Left ventricle myocardium superior (tissue), 1 donor: ENCODE measurements around the gene NDUFS7. TPM values are rescaled to one million over a fixed set of nuclear protein-coding genes. Genes with fewer than 3 reads are reported as not detected.

ENCODE experiments used
- ATAC-seq: fragments of 200-7000 bp; cut with Tn5 transposase; one replicate; pipeline ENCODE4 v1.9.1; 2020; ENCODE audit warnings: mild to moderate bottlenecking, moderate library complexity
- DNase-seq: peaks from one replicate; pipeline ENCODE4 v3.0.0-alpha.2; 2020
- intact Hi-C: fragments of 100-400 bp; cut with micrococcal nuclease; formaldehyde crosslinking; loops from one replicate; pipeline ENCODE4 v1.11.0; 2022
- total RNA-seq: library from RNA; stranded (reverse); fragmentation: NEBNext Ultra II Directional; extraction: Animal tissue kit (Norgen Biotek cat#: 25700); gene quantifications from one replicate; pipeline ENCODE4 v1.2.1, GENCODE V29; 2021
- donor health status: DM: no; HTN: yes; CAD: no; lungs with severe emphysema.

NDUFS7 gene
- total RNA-seq, 1 donor from 2014 or later = 461 TPM

DNA sequence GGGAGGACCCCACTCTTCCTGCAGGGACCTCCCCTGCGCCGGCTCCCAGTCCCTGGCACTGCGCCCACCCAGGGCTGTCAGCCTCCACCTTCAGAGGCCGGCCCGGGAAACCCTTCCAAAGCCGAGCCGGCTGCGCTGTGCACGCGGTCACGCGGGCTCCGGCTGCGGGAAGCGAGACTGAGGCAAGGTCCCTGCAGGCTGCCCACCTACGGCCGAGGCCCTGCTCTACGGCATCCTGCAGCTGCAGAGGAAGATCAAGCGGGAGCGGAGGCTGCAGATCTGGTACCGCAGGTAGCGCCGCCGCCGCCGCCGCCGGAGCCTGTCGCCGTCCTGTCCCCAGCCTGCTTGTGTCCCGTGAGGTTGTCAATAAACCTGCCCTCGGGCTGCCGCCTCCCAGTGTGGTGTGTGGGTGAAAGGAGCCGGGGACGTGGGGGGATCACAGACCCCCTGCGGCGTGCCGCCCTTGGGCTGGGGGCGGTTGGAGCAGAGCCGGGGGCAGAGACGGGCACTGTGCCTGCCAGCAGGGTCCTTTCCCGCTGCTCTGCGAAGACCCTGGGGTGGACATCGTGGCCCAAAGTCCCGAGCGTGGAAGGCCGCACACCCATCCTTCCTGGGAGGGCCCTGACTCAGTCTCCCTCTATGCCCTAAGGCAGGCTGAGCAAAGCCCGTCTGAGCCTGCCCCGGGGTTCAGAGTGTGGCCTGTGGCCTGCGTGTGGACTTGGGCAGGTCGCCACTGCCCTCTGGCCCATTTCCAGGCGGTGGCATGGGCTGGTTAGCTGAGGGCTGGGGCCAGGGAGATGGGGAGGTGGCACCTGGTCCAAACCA lies 11.7 kb downstream of the NDUFS7 start:
- DNase-seq (peak; percentile 54), ATAC-seq (peak; percentile 21)
- intact Hi-C loops = no loop called here

DNA sequence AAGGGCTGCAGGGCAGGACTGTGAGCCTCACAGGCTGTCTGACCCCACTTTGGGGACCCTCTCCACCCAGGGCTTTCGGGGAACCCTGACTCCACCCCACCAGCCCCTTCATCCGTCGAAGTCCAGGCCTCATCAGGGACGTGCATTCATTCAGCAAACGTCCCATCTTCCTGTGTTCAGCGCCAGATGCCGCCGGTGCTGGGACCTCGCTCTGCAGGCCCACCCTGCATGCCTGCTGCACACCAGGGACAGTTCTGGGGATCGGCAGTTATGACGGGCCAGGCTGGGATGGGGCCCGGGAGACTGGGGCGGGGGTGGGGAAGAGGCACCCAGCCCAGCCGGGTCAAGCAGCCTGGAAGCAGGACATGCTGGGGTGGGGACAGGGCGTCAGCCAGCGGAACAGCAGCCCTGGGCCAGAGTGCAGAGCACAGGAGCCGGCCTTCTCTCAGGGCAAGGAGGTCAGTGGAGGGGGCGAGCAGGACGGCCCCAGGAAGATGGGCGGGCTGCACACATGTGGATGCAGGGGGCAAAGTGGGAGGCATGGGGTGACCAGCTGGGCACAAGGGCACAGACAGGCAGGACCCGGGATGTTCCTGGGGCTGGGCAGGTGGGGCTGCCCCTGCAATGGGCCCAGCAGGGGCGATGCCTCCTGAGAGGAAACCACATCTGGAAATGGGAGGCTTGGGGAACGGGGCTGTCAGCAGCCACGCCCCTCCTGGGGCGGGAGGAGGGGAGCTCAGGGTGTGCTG lies 12.5 kb downstream of the NDUFS7 start:
- ATAC-seq = peak; percentile 15
- intact Hi-C loops = no loop called here
- DNase-seq = peak; percentile 51

DNA sequence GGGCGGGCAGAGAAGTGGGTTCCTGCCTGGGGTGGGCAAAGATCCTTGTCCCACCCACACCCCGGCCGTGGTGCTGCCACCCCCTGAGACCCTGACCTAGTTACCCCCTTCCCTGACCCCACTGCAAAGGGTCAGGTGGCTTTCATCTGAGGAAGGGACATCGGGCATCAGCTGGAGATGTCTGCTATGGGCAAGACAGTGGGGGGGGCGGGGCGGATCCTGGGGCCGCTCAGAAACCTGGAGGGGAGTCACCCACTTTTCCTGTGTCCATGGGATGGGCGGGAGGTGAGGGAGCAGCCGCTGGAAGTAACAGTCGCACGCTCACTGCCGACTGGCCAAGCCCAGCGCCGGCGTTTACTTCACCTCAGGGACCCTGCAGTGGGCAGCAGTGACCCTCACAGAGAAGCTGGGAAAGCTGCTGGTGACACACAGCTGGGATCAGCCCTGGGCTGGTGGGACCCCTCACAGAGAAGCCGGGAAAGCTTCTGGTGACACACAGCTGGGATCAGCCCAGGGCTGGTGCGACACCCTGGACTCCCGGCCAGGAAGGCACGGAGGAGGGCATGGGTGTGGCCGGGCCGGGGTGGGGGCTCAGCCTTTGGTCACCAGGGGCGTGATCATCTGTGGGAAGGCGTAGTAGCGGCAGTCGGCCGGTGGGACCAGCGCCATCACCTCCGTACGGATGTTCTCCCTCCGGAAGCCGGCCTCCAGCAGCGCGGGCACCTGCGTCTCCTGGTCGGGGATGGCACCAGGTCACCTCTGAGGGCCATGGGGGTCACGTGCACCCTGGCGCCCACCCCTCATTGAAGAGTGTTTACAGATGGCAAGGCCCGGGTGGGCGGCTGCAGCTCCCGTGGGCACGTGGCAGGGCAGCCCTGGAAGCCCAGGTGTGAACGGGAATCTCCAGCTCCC lies 13.3 kb downstream of the NDUFS7 start:
- DNase-seq (no peak), ATAC-seq (no peak)
- intact Hi-C loops = no loop called here

DNA sequence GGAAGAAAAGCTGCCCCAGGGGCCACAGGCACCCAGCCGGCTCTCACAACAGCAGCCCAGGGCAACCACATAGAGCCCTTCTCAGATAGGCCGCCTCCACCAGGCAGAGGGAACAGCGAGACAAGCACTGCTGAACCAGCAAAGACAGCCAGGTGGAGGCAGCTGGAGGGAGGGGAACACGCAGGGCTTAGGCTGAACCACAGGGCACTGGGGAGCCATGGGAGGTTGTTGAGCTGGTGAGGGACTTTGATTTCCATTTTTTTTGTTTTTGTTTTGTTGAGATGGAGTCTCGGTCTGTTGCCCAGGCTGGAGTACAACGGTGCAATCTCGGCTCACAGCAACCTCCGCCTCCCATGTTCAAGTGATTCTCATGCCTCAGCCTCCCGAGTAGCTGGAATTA lies 14.1 kb downstream of the NDUFS7 start:
- DNase-seq = no peak
- ATAC-seq = no peak
- intact Hi-C loops = no loop called here

DNA sequence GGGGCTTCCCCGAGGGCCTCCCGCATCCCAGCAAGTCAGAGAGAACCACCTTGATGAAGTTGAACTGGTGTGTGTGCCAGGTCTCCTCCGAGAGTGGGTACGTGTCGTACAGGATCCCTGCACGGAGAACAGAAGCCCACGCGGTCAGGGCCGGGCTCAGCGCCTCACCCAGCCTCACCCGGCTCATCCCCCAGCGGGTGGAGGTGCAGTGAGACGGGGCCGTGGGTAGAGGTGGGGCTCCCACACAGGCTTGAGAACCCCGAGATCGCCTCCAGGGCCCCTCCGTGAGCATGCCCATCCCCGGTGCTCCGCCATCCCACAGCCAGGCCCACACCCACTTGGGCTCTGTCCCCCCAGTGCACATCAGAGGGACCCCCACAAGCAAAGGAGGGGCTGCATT lies 15.4 kb downstream of the NDUFS7 start:
- intact Hi-C loops = no loop called here
- no peak for ATAC-seq
- DNase-seq = no peak

DNA sequence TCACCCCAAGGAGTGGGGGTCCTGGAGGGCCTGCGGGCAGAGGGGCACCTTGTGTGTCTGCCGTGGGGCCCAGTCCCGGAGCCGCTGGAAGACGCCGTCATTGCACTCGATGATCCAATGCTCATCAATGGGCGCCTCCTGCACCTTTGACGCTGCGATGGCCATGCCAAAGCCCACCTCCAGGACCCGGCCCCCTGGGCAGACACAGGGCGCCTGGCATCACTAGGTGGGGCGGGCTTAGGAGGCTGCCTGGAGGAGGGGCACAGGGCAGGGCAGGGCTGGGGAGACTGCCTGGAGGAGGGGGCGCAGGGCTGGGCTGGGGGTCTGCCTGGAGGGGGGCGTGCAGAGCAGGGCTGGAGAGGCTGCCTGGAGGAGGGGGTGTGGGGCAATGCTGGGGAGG lies 16.0 kb downstream of the NDUFS7 start:
- intact Hi-C loops = no loop called here
- ATAC-seq = no peak

DNA sequence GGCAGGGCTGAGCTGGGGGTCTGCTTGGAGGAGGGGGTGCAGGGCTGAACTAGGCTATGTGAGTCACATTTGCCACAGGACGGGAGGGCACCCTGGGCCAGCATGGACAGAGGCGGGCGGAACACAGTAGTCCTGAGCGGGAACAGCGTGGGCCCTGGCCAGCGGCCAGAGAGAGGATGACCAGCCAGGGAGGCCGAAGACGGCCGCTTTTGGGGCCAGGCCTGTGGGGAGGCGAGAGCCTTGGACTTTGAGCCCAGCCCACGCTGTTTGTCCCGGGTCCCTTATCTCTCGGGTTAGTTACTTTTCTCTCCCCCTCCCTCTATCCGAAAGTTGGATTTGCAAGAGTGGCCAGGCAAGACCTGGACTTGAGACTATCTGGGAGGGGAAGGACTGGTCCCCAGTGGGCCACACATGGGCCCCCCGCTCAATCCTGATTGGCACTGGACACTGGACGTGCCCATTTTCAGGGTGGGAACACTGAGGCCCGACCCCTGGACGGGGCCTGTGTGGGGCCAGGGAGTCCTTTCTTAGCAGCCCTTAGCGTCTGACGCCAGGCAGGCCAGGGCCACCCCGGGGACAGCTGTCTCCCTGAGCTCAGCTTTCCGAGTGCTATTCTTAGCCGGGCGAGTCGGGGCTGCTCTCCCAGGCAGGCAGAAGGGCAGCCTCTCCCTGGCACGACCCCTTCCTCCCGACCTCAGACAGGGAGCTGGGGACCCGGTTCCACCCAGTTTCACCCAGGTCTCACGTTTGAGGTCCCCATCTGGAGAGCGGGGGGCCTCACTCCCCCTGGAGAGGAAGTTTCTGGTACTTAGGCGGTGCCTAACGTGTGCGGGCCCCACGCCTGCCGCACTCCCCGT lies 16.8 kb downstream of the NDUFS7 start:
- peak; percentile 81 for DNase-seq
- intact Hi-C loops = no loop called here

More for the DNA sequence above, 16.0 kb downstream of the NDUFS7 start:
- no peak for DNase-seq

DNA sequence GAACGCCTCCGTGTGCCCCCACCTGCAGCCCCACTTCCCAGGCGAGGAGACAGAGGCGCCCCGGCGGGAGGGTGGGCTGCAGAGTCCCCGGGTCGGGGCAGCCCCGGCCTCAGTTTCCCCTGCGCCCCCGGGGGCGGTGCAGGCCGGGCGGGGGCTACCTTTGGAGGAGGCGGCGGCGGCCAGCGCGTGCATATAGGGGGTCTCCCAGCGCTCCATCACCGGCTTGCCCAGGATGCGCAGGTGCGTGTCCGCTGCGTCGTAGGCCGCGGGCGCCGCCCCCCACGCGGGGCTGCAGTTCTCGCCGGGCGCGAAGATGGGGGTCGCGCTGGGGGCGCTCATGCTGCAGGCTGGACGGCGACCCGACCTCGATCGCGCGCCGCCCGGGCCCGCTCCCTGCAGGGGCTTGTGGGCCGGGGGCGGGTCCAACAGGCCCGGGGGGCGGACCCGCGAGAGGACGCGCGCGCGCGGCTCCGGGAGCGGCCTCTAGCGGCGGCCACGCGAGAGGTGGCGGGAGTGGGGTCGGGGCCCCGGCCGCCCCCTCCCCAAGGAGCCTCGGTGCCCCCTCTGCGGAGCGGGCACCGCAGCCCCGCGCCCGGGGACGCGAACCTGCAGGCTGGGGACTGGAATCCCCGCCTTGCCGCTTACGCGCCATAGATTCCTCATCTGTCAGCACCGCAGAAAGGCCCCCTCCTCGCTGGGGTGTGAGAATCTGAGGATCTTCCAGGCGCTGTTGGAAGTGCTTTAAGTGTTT lies 17.6 kb downstream of the NDUFS7 start, which contains the start of gene GAMT:
Gene GAMT, minus strand, starts transcription at position 405 of the 751 bp plus-strand sequence. Its CDS starts 66 bp downstream, at position 339.
- peak; percentile 82 for DNase-seq

More for the DNA sequence above, 16.8 kb downstream of the NDUFS7 start:
- ATAC-seq = peak; percentile 80

DNA sequence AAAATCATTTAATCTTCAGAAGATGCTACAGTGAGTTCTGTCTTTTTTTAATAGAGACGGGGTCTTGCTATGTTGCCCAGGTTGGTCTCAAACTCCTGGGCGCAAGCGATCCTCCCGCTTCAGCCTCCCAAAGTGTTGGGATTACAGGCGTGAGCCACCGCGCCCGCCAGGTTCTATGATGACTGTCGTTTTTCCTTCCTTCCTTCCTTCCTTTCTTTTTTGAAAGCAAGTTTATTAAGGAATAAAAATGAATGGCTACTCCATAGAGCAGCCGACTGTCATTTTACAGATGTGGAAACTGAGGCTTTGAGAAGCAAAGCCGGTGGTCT lies 18.1 kb downstream of the NDUFS7 start:
- intact Hi-C loops = no loop called here
- DNase-seq (no peak), ATAC-seq (no peak)

More for the DNA sequence above, 17.6 kb downstream of the NDUFS7 start, which contains the start of gene GAMT:
- ATAC-seq = peak; percentile 79
- intact Hi-C loops = no loop called here

DNA sequence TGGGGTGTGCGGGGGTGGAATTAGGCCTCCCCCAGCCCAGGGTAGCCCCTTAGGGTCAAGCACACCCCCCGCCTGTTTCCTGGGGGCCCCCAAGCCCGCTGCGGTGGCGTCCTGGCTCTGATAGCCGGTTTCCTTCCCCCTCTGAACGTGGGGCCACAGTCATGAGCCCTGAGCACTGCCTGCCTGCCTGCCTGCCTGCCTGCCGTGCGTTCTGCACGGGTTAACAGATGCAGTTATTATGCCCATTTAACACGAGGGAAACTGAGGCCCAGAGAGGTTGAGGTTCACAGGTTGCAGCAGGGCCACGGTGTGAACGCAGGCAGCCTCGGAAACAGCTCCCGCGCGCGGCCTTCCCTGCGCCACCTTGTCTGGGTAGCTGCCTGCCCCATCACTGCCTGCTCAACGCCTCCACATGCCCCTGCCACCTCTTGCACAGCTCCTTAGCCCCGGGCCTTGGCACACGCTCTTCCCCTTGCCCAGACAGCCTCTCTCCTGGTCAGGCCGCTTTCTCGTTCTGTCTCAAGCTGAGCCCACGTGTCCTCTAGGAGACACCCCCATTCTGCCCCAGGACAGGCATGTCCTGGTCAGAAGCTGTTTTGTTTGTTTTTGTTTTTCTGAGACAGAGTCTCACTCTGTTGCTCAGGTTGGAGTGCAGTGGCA lies 18.8 kb downstream of the NDUFS7 start:
- ATAC-seq (no peak), DNase-seq (no peak)
- intact Hi-C loops = no loop called here

DNA sequence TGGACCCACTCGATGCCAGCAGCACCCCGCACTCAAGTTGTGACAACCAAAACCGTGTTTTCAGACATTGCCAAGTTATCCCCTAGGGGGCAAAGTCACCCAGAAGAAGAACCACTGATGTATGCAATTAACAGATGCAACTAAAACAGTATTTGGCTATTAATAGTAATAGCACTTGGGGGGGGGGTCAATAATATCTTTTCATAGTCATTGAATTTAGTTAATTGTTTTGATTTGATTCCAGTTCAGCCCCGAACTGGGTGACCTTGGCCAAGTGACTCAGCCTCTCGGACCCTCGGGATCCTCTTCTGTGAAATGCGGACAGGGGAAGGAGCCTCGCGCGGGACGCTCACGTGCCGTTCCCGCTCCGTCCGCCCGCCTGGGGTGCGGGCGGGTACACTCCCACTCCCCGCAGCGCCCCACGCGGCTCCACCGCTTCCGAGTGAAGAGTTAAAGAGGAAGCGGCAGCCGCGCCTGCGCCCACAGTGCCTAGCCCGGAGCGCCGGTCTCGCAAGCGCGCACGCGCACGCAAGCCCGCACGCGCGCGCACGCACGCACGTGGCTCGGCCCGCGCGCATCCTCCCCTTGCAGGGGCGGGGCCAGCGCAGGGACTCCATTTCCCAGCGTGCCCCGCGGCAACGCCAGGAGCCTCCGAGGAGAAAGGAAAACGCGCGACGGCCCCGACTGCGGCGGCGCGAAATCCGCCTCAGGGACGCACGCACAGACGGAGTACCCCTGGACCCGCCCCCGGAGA lies 23.2 kb downstream of the NDUFS7 start:
- ATAC-seq (peak; percentile 89), DNase-seq (peak; percentile 100)
- intact Hi-C loops = no loop called here

DNA sequence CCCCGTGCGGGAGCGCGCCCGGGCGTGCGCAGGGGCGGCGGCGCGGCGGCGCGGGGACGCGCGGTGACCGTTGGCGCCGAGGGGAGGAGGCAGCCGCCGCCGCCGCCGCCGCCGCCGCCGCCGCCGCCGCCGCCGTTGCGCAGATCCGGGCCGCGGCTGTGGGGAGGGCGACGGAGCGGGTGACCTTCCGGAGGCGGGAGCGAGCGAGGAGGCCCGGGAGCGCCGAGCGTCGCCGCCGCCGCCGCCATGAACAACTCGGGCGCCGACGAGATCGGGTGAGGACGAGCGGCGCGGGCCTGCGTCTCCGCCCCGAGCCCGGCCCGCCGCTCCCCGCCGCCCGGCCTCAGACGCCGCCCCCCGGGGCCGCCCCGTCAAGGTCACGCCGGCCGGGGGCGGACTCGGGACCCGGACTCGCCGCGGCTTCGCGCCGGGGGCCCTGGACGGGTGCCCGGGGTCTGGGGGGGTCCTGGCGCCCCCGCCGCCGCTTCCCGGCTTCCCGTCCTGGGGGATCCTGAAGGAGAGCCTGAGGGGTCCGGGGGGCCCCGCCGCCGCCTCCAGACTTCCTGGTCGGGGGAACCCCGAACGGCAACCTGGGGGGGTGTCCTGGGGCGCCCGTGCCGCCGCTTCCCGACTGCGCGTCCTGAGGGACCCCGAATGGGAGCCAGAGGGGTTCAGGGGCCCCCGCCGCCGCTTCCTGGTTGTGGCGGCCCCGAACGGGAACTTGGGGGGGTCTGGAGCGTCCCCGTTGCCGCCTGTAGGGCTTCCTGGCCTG lies 24.0 kb downstream of the NDUFS7 start, which contains the start of gene DAZAP1:
Gene DAZAP1, plus strand, starts transcription at position 59 of the 772 bp plus-strand sequence. Its CDS starts 188 bp downstream, at position 247.
- intact Hi-C loops = no loop called here
- ATAC-seq = no peak

DNA sequence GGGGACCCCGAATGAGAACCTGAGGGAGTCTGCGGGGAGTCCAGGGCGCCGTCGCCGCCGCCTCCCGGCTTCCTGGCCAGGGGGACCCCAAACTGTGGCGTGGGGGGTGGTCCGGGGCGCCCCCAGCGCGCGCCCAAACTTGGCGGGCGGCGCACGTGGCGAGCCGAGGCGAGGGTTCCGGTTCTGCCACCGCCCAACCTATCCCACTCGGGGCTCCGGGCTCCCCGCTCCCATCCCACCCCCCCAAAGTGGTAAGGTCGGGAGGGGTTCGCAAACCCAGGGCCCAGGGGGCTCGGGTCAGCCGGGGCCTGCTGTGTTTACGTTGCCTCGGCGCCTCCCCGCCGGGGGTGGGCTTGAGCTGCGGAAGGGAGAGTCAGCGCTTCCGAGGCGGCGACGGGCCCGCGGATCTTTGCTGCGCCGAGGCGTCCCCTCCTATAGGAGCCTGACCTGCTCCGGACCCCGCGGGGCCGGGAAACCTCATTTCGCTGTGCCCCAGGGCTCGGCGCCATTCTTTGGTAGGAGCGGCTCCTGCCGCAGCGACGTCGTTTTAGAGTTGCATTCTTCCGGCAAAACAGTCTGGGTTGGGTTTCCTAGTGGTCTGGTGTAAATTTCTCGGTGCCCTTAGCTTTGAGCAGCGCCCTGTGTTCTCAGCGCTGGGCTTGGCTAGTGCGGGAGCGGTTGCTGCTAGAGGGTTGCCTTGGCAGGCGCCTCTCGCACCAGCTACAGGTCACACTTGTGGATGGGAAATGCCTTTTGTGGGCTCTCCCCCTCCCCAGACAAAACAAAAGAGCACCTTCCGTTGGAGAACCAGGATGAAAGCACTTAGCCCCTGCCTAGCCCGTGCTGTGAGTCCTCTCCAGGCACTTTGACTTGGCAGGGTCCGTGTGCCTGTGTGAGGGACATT lies 24.8 kb downstream of the NDUFS7 start:
- intact Hi-C loops = no loop called here
- DNase-seq (peak; percentile 77), ATAC-seq (peak; percentile 3)

More for the DNA sequence above, 24.0 kb downstream of the NDUFS7 start, which contains the start of gene DAZAP1:
- peak; percentile 71 for DNase-seq

DNA sequence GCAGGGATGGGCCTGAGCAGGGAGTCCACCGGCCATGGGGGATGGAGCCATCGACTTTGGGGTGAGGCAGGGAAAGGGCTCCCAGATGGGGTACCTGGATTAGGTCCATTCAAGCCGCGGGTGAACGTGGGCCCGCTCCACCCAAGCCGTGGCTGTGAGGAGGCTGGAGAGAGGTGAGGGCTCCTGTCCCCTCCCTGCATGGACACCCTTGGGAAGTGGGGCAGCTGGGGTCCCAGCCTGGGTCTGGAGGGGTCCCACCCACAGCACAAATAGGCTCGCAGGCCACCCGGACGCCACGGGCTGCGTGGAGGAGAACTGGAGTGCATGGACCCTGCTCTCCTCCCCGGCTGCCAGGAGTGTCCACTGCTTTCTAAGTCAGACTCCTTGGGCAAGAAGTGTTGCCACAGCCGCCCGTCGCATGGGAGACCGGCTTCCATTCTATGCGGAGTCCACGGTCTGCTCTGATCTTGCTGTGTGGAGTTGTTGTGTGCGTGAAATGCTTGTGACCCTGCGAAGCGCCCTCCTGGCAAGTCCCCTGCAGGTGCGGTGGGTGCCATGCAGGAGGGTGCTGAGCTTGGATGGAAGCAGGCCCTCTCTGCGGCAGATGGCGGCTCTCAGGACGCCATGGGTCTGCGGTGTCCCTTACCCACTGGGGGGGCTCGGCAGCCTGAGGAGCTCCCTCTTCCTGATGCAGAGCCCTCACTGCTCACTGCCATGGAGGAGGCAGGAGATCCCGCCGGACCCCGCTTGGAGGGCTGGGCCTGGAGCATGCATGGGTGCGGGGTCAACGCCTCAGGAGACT lies 25.7 kb downstream of the NDUFS7 start:
- intact Hi-C loops = no loop called here
- no peak for ATAC-seq

More for the DNA sequence above, 25.7 kb downstream of the NDUFS7 start:
- DNase-seq = no peak
